HepG2 (cell line): Measurements from ENCODE around the gene SDK1. TPM values are rescaled to one million over a fixed set of nuclear protein-coding genes. Genes with fewer than 3 reads are reported as not detected.

Experiments
- ATAC-seq: fragments of 200-7000 bp; cut with Tn5 transposase; 3 replicates; pipeline ENCODE4 v1.9.1; 2020; ENCODE audit warnings: mild to moderate bottlenecking, moderate library complexity
- BruUV-seq: library from RNA; stranded (reverse); fragments of 400-500 nt; replicated peaks from 2 replicates; lab custom pipeline; 2021; lab: Mats Ljungman, UMichigan
- CTCF ChIA-PET: fragments of 300-600 bp; formaldehyde crosslinking; extraction: SDS; loops from one replicate; lab custom pipeline; 2021; ENCODE audit warnings: low total read pairs, inconsistent platforms, low intra/inter-chr PET ratio; lab: Yijun Ruan, JAX
- POLR2A ChIA-PET: fragments of 350-600 bp; sonication (Branson Sonifier 250); formaldehyde crosslinking; loops from one replicate; lab custom pipeline; 2020; ENCODE audit warnings: antibody characterized with exemption, inconsistent platforms; lab: Yijun Ruan, JAX
- DNase-seq: peaks from one replicate; pipeline ENCODE4 v3.0.0-alpha.2; 2015; ENCODE audit warnings: low spot score
- FAIRE-seq: peaks from 3 replicates; lab custom pipeline; 2011; peaks lifted over from hg19 to GRCh38; lab: Jason Lieb, UNC
- H2AFZ ChIP-seq: one replicate; pipeline ENCODE4 v1.6.1; 2011; ENCODE audit warnings: low read length, inconsistent platforms
- H3K27ac ChIP-seq: fragments of 300-600 bp; 3 replicates; pipeline ENCODE4 v1.8.0; 2011; ENCODE audit warnings: mixed run types, mild to moderate bottlenecking, mixed read lengths, low read length, inconsistent platforms; ENCODE audit not compliant: insufficient read depth; ENCODE audit errors: extremely low read length
- H3K27me3 ChIP-seq, 2 experiments: fragments of 200-600 bp in 1 of 2; 2 replicates in 1 of 2; 3 replicates in 1 of 2; pipeline versions ENCODE4 v1.6.0 to v1.8.0; 2011; ENCODE audit warnings: low read length in 2 of 2, mild to moderate bottlenecking in 2 of 2, moderate library complexity in 2 of 2, inconsistent platforms in 1 of 2; ENCODE audit not compliant: insufficient read depth in 2 of 2, control insufficient read depth in 1 of 2
- H3K36me3 ChIP-seq, 2 experiments: fragments of 200-600 bp in 1 of 2; replicated peaks in 1 of 2; 2 replicates in 1 of 2; 3 replicates in 1 of 2; pipeline versions ENCODE4 v1.5.1 to v1.8.0; 2011; ENCODE audit warnings: low read length in 2 of 2, inconsistent platforms in 1 of 2; ENCODE audit not compliant: insufficient read depth in 2 of 2, control insufficient read depth in 1 of 2
- H3K4me1 ChIP-seq: 2 replicates; pipeline ENCODE4 v1.5.1; 2012; ENCODE audit warnings: low read length, inconsistent platforms; ENCODE audit not compliant: insufficient read depth
- H3K4me2 ChIP-seq: 2 replicates; pipeline ENCODE4 v1.6.0; 2011; ENCODE audit warnings: low read depth, low read length, inconsistent platforms
- H3K4me3 ChIP-seq, 3 experiments: fragments of 200-600 bp in 1 of 3; sonication (generic), shearing (Covaris generic) in 1 of 3; replicated peaks in 1 of 3; 2 replicates each; pipeline ENCODE4 v1.5.1; 2011 to 2016; ENCODE audit warnings: low read length in 3 of 3, inconsistent platforms in 2 of 3, low read depth in 2 of 3, mild to moderate bottlenecking in 2 of 3, control low read depth in 1 of 3, mixed read lengths in 1 of 3; ENCODE audit not compliant: insufficient read depth in 1 of 3
- H3K79me2 ChIP-seq: one replicate; pipeline ENCODE4 v1.6.1; 2011; ENCODE audit warnings: low read length, inconsistent platforms; ENCODE audit not compliant: insufficient read depth
- H3K9ac ChIP-seq: 2 replicates; pipeline ENCODE4 v1.6.0; 2011; ENCODE audit warnings: mild to moderate bottlenecking, low read depth, low read length, inconsistent platforms; ENCODE audit not compliant: insufficient read depth
- H3K9me3 ChIP-seq: 2 replicates; pipeline ENCODE4 v1.5.1; 2012; ENCODE audit warnings: mild to moderate bottlenecking, low read length
- H4K20me1 ChIP-seq: 2 replicates; pipeline ENCODE4 v1.6.0; 2011; ENCODE audit warnings: inconsistent platforms, mild to moderate bottlenecking, low read length, moderate library complexity; ENCODE audit not compliant: insufficient read depth
- ATF7 ChIP-seq, 2 experiments: fragments of 450-650 bp in 1 of 2; sonication (generic) in 1 of 2; formaldehyde crosslinking in 1 of 2; IDR thresholded peaks; 2 replicates each; pipeline versions ENCODE4 v1.4.0 to v1.6.1; 2016 to 2020; ENCODE audit warnings: antibody characterized with exemption in 1 of 2, mild to moderate bottlenecking in 1 of 2, missing genetic modification reagents in 1 of 2
- ATF7-NPFF ChIP-seq: sonication (generic); formaldehyde crosslinking; IDR thresholded peaks from 2 replicates; pipeline ENCODE4 v1.8.1; 2023; ENCODE audit warnings: mild to moderate bottlenecking, low read depth, missing genetic modification reagents, moderate library complexity
- FOXK1 ChIP-seq: sonication (generic); formaldehyde crosslinking; IDR thresholded peaks from 2 replicates; pipeline ENCODE4 v1.4.0; 2020; ENCODE audit warnings: low read depth, missing genetic modification reagents, borderline replicate concordance
- GLI4 ChIP-seq: sonication (generic); formaldehyde crosslinking; IDR thresholded peaks from 2 replicates; pipeline ENCODE4 v1.5.1; 2020; ENCODE audit warnings: missing genetic modification reagents, mild to moderate bottlenecking, moderate library complexity, borderline replicate concordance
- REPIN1 ChIP-seq: sonication (generic); formaldehyde crosslinking; IDR thresholded peaks from 2 replicates; pipeline ENCODE4 v1.8.0; 2022; ENCODE audit warnings: missing genetic modification reagents, low read depth, mild to moderate bottlenecking, borderline replicate concordance
- SNAPC4 ChIP-seq: sonication (generic); formaldehyde crosslinking; IDR thresholded peaks from 2 replicates; pipeline ENCODE4 v1.4.0; 2020; ENCODE audit warnings: mild to moderate bottlenecking, missing genetic modification reagents
- TERF1 ChIP-seq: sonication (generic); formaldehyde crosslinking; IDR thresholded peaks from 2 replicates; pipeline ENCODE4 v1.8.0; 2022; ENCODE audit warnings: mild to moderate bottlenecking, missing genetic modification reagents, moderate library complexity
- ZBTB20 ChIP-seq: sonication (generic); formaldehyde crosslinking; IDR thresholded peaks from 2 replicates; pipeline ENCODE4 v1.8.1; 2023; ENCODE audit warnings: missing genetic modification reagents, low read depth, mild to moderate bottlenecking, borderline replicate concordance
- ZNF484 ChIP-seq: sonication (generic); formaldehyde crosslinking; IDR thresholded peaks from 2 replicates; pipeline ENCODE4 v1.5.1; 2020; ENCODE audit warnings: mild to moderate bottlenecking, low read depth, missing genetic modification reagents, borderline replicate concordance
- WGBS: methylation state at CpG from one replicate; pipeline ENCODE4 v1.1.6; 2017; ENCODE audit warnings: low lambda C conversion rate; 5-methylcytosine and 5-hydroxymethylcytosine counted together
- in situ Hi-C: cut with HindIII; loops from 2 replicates; pipeline ENCODE4 v1.10.0; 2017; ENCODE audit warnings: low pct_unique_long_range_greater_than_20kb; ENCODE audit not compliant: extremely low pct_ligation_motif_present
- intact Hi-C: fragments of 100-400 bp; cut with micrococcal nuclease; formaldehyde crosslinking; loops from one replicate; pipeline ENCODE4 v1.10.0; 2022; ENCODE audit not compliant: unreplicated experiment
- polyA plus RNA-seq, 8 experiments: library from polyadenylated mRNA; depleted of rRNA in 3 of 8; stranded (reverse) in 7 of 8; unstranded in 1 of 8; fragments of >200 nt; fragmentation: Illumina TruSeq in 4 of 8; extraction: Trizol in 4 of 8; gene quantifications; 2 replicates each; pipeline versions ENCODE4 v1.2.1 to v1.2.3, GENCODE V29; 2011 to 2016; ENCODE audit warnings: low read depth in 4 of 8, missing spikeins in 1 of 8, mixed read lengths in 1 of 8; ENCODE audit not compliant: insufficient read depth in 1 of 8
- total RNA-seq, 5 experiments: library from RNA; depleted of rRNA; stranded (reverse); fragments of >200 nt; fragmentation: Illumina TruSeq; extraction: Trizol; gene quantifications; 2 replicates each; pipeline ENCODE4 v1.2.3, GENCODE V29; 2016; ENCODE audit warnings: low read depth in 1 of 5

Gene SDK1
- total and polyA plus RNA-seq, 2 of the 13 experiments (the other 11 are each of a cell fraction or from before 2014, with no cell fraction given): 0.35 to 2.4 TPM

GRCh38 chr7:3260401-3260715 is 40.7 kb upstream of the SDK1 start:
- in situ Hi-C loops (no loop called here), intact Hi-C loops (no loop called here)
- ATAC-seq (no peak), FAIRE-seq (no peak), DNase-seq (no peak)
- H3K27me3 ChIP-seq: peaks cover 0 to 5% of the 10 kb centered on the region in 2 experiments; a peak in 1 of 5 replicates
- H3K9ac ChIP-seq: no peak overlapping the region
- H3K9me3 ChIP-seq: no peaks in the 10 kb centered on the region
- H3K27ac ChIP-seq: no peak overlapping the region
- peaks cover 12% of the 10 kb centered on the region; the same call in 1 of the 2 replicates for H3K4me1 ChIP-seq
- no peaks in the 10 kb centered on the region for H4K20me1 ChIP-seq
- H3K36me3 ChIP-seq: no peaks in the 10 kb centered on the region
- no peaks in the 10 kb centered on the region for H3K79me2 ChIP-seq
- WGBS: 13% methylated on average over 10 of the region's 10 CpGs
- TF ChIP-seq ATF7 (IDR thresholded peaks at IDR 0.05): no peak
- no peak for TF ChIP-seq ATF7 (CRISPR knock-in tag; IDR thresholded peaks at IDR 0.05)
- no peak for TF ChIP-seq TERF1
- TF ChIP-seq GLI4: no peak
- peak overlapping the region; percentile 57 for H2AFZ ChIP-seq
- H3K4me3 ChIP-seq: peak overlapping the region; percentile 9 to 31 (median 26); a peak in 4 of 6 replicates
- H3K4me2 ChIP-seq: peak overlapping the region; percentile 67
- no TSS peak for BruUV-seq
- POLR2A ChIA-PET: no interaction called here
- CTCF ChIA-PET: no interaction called here

- 33% methylated on average over 9 of the region's 9 CpGs for WGBS
- DNase-seq: no peak
- no peak overlapping the region for H3K4me3 ChIP-seq
- ChIA-PET POLR2A (no interaction called here), CTCF (no interaction called here)
- intact Hi-C loops: no loop called here
- no peaks in the 10 kb centered on the region for H3K36me3 ChIP-seq
- H3K9ac ChIP-seq: no peak overlapping the region
- H3K79me2 ChIP-seq: no peaks in the 10 kb centered on the region
- no peak for ATAC-seq
- FAIRE-seq: no peak
- H2AFZ ChIP-seq: no peak overlapping the region
- peaks cover 8% of the 10 kb centered on the region; the same call in 1 of the 2 replicates for H3K4me1 ChIP-seq
- no peaks in the 10 kb centered on the region for H3K9me3 ChIP-seq
- no peak overlapping the region for H3K27ac ChIP-seq
- in situ Hi-C loops: no loop called here
- no peaks in the 10 kb centered on the region for H4K20me1 ChIP-seq
- peaks cover 0 to 5% of the 10 kb centered on the region in 2 experiments; a peak in 1 of 5 replicates for H3K27me3 ChIP-seq
- no peak overlapping the region for H3K4me2 ChIP-seq
- BruUV-seq: no TSS peak
- TF ChIP-seq REPIN1 (CRISPR knock-in tag): no peak
- TF ChIP-seq SNAPC4 (CRISPR knock-in tag): no peak
- no peak for TF ChIP-seq ATF7-NPFF (CRISPR knock-in tag)
- no peak for TF ChIP-seq ZNF484 (CRISPR knock-in tag)
- no peak for TF ChIP-seq FOXK1 (CRISPR knock-in tag)
- no peak for TF ChIP-seq ZBTB20 (CRISPR knock-in tag)
Observed at GRCh38 chr7:3264693-3265339, 36.2 kb upstream of the SDK1 start.
